K562 treated with DMSO at 1 percent for 4 hours (cell line): ENCODE results near the gene HIP1R. TPM values are rescaled to one million over a fixed set of nuclear protein-coding genes. Genes with fewer than 3 reads are reported as not detected.

Experiments
- total RNA-seq: library from RNA; unstranded; fragments of 300-600 nt; gene quantifications from 2 replicates; pipeline ENCODE4 v1.2.3, GENCODE V29; 2022; ENCODE audit not compliant: insufficient read depth

Gene HIP1R
- 18.7 and 23.2 TPM in 2 replicates for total RNA-seq

GRCh38 chr12:122834921-122835749 is at the start of gene HIP1R:
HIP1R (plus strand) TSS chr12:122835457; CDS start chr12:122835551, 94 bp downstream.

GRCh38 chr12:122895704-122896636 is 60.7 kb downstream of the HIP1R start, which contains the start of gene VPS37B:
VPS37B (minus strand) TSS chr12:122896124; CDS start chr12:122896062, 62 bp downstream.

Other genes with a start within 250 kb of the HIP1R start
- gene HCAR2, start 132.1 kb upstream of the HIP1R start, total RNA-seq, result not detected in 2 replicates
- gene HCAR3, start 118.6 kb upstream of the HIP1R start, total RNA-seq, result not detected in 2 replicates
- gene HCAR1, start 104.6 kb upstream of the HIP1R start, total RNA-seq, result not detected in 2 replicates
- gene DENR, start 82.6 kb upstream of the HIP1R start, total RNA-seq, result 24.8 and 31.2 TPM in 2 replicates
- 1.6 and 2.3 TPM in 2 replicates for gene CCDC62, start 60.9 kb upstream of the HIP1R start, total RNA-seq
- 21.4 and 27.2 TPM in 2 replicates for gene VPS37B, start 60.7 kb downstream of the HIP1R start, total RNA-seq
- gene ABCB9, start 131.0 kb downstream of the HIP1R start, total RNA-seq, result 8.5 and 9.8 TPM in 2 replicates
- gene OGFOD2, start 139.8 kb downstream of the HIP1R start, total RNA-seq, result 47.2 and 57.6 TPM in 2 replicates
- 212 and 315 TPM in 2 replicates for gene ARL6IP4, start 145.2 kb downstream of the HIP1R start, total RNA-seq